IMR-90 (cell line): ENCODE measurements around the gene FEZ2. TPM values are rescaled to one million over a fixed set of nuclear protein-coding genes. Genes with fewer than 3 reads are reported as not detected.

ENCODE experiments used
- ATAC-seq: fragments of 200-7000 bp; cut with Tn5 transposase; 2 replicates; pipeline ENCODE4 v1.9.1; 2020; ENCODE audit warnings: low read depth, mild to moderate bottlenecking, moderate library complexity
- BruUV-seq: library from RNA; stranded (reverse); fragments of 400-500 nt; replicated peaks from 2 replicates; lab custom pipeline; 2021; lab: Mats Ljungman, UMichigan
- CTCF ChIA-PET: fragments of 300-600 bp; formaldehyde crosslinking; extraction: SDS; loops from one replicate; lab custom pipeline; 2021; ENCODE audit warnings: antibody characterized with exemption; lab: Yijun Ruan, JAX
- POLR2A ChIA-PET: fragments of 300-600 bp; sonication (Branson Sonifier 250); formaldehyde crosslinking; loops from one replicate; lab custom pipeline; 2022; ENCODE audit warnings: antibody characterized with exemption; ENCODE audit not compliant: unreplicated experiment; lab: Charles Lee
- DNase-seq: peaks from one replicate; pipeline ENCODE4 v3.0.0; 2013
- H2AFZ ChIP-seq: replicated peaks from 2 replicates; pipeline ENCODE3; 2013; ENCODE audit warnings: low read length, mild to moderate bottlenecking; ENCODE audit not compliant: poor library complexity
- H2AK5ac ChIP-seq: 2 replicates; pipeline ENCODE4 v1.6.1; 2013; ENCODE audit warnings: low read depth, low read length, inconsistent platforms
- H2AK9ac ChIP-seq: replicated peaks from 2 replicates; pipeline ENCODE3; 2013; ENCODE audit warnings: mild to moderate bottlenecking, low read depth, low read length, moderate library complexity; ENCODE audit not compliant: poor library complexity
- H2BK120ac ChIP-seq: 2 replicates; pipeline ENCODE4 v1.6.1; 2013; ENCODE audit warnings: low read depth, low read length, inconsistent platforms
- H2BK15ac ChIP-seq: 3 replicates; pipeline ENCODE4 v1.6.1; 2013; ENCODE audit warnings: low read depth, low read length, inconsistent platforms
- H2BK20ac ChIP-seq: 2 replicates; pipeline ENCODE4 v1.6.1; 2013; ENCODE audit warnings: low read depth, mild to moderate bottlenecking, inconsistent platforms, low read length, moderate library complexity
- H2BK5ac ChIP-seq: 2 replicates; pipeline ENCODE4 v1.6.1; 2013; ENCODE audit warnings: mild to moderate bottlenecking, low read depth, low read length, inconsistent platforms; ENCODE audit not compliant: poor library complexity, severe bottlenecking
- H3K14ac ChIP-seq: replicated peaks from 2 replicates; pipeline ENCODE4 v1.6.1; 2013; ENCODE audit warnings: low read depth, low read length, inconsistent platforms
- H3K18ac ChIP-seq: 2 replicates; pipeline ENCODE4 v1.6.1; 2013; ENCODE audit warnings: low read depth, low read length, control low read depth
- H3K23ac ChIP-seq: 2 replicates; pipeline ENCODE4 v1.6.1; 2013; ENCODE audit warnings: low read depth, low read length, inconsistent platforms
- H3K27ac ChIP-seq: 2 replicates; pipeline ENCODE4 v1.5.1; 2013; ENCODE audit warnings: mild to moderate bottlenecking, control low read depth, low read length; ENCODE audit not compliant: insufficient read depth
- H3K27me3 ChIP-seq: 2 replicates; pipeline ENCODE4 v1.6.1; 2013; ENCODE audit warnings: low read length; ENCODE audit not compliant: control insufficient read depth, insufficient read depth
- H3K36me3 ChIP-seq: 2 replicates; pipeline ENCODE4 v1.6.1; 2013; ENCODE audit warnings: low read length, mixed read lengths; ENCODE audit not compliant: control insufficient read depth, insufficient read depth
- H3K4ac ChIP-seq: 2 replicates; pipeline ENCODE4 v1.6.1; 2013; ENCODE audit warnings: low read depth, low read length, inconsistent platforms
- H3K4me1 ChIP-seq: 2 replicates; pipeline ENCODE4 v1.6.1; 2013; ENCODE audit warnings: low read length, mixed read lengths; ENCODE audit not compliant: control insufficient read depth, insufficient read depth
- H3K4me2 ChIP-seq: 2 replicates; pipeline ENCODE4 v1.6.1; 2013; ENCODE audit warnings: low read depth, mild to moderate bottlenecking, control low read depth, low read length, moderate library complexity
- H3K4me3 ChIP-seq: 2 replicates; pipeline ENCODE4 v1.5.1; 2013; ENCODE audit warnings: low read depth, mild to moderate bottlenecking, control low read depth, low read length, moderate library complexity; ENCODE audit not compliant: insufficient read depth
- H3K56ac ChIP-seq: 2 replicates; pipeline ENCODE4 v1.6.1; 2013; ENCODE audit warnings: low read length, inconsistent platforms; ENCODE audit not compliant: insufficient read depth; ENCODE audit errors: extremely low read depth
- H3K79me1 ChIP-seq, 2 experiments: 2 replicates each; pipeline ENCODE4 v1.6.1; 2013; ENCODE audit warnings: low read length in 2 of 2, inconsistent platforms in 1 of 2, low read depth in 1 of 2
- H3K9ac ChIP-seq: 2 replicates; pipeline ENCODE4 v1.6.1; 2013; ENCODE audit warnings: low read depth, low read length, control low read depth
- H3K9me1 ChIP-seq: 2 replicates; pipeline ENCODE4 v1.6.1; 2013; ENCODE audit warnings: low read length, inconsistent platforms; ENCODE audit not compliant: insufficient read depth
- H3K9me3 ChIP-seq: 2 replicates; pipeline ENCODE4 v1.6.1; 2013; ENCODE audit warnings: low read length; ENCODE audit not compliant: control insufficient read depth, insufficient read depth
- H4K20me1 ChIP-seq: 2 replicates; pipeline ENCODE4 v1.6.1; 2013; ENCODE audit warnings: low read length, inconsistent platforms; ENCODE audit not compliant: insufficient read depth
- H4K5ac ChIP-seq: 2 replicates; pipeline ENCODE4 v1.6.1; 2013; ENCODE audit warnings: mild to moderate bottlenecking, low read depth, low read length, control low read depth
- H4K8ac ChIP-seq, 2 experiments: 2 replicates each; pipeline ENCODE4 v1.6.1; 2013; ENCODE audit warnings: low read depth in 2 of 2, low read length in 2 of 2, control low read depth in 1 of 2, inconsistent platforms in 1 of 2
- H4K91ac ChIP-seq: 2 replicates; pipeline ENCODE4 v1.6.1; 2013; ENCODE audit warnings: low read depth, low read length, inconsistent platforms; ENCODE audit not compliant: insufficient read depth
- BHLHE40 ChIP-seq: fragments of 150-350 bp; IDR thresholded peaks from 2 replicates; pipeline ENCODE4 v1.6.1; 2016; ENCODE audit warnings: mild to moderate bottlenecking, low read depth, low read length
- CEBPB ChIP-seq: IDR thresholded peaks from 2 replicates; pipeline ENCODE4 v1.6.1; 2012; ENCODE audit warnings: low read depth, low read length, improper control_type of control experiment
- MAZ ChIP-seq: IDR thresholded peaks from 2 replicates; pipeline ENCODE4 v1.6.1; 2012; ENCODE audit warnings: low read depth, mild to moderate bottlenecking, low read length, improper control_type of control experiment, moderate library complexity, borderline replicate concordance
- MXI1 ChIP-seq: IDR thresholded peaks from 2 replicates; pipeline ENCODE4 v1.6.1; 2012; ENCODE audit warnings: low read depth, mild to moderate bottlenecking, low read length, moderate library complexity, borderline replicate concordance
- NFE2L2 ChIP-seq: fragments of 150-350 bp; IDR thresholded peaks from 2 replicates; pipeline ENCODE4 v1.6.1; 2016; ENCODE audit warnings: low read depth, mild to moderate bottlenecking, low read length
- RAD21 ChIP-seq: IDR thresholded peaks from 2 replicates; pipeline ENCODE4 v1.6.1; 2012; ENCODE audit warnings: low read length, improper control_type of control experiment
- RFX5 ChIP-seq: IDR thresholded peaks from 2 replicates; pipeline ENCODE4 v1.8.0; 2012; ENCODE audit warnings: low read depth, mild to moderate bottlenecking, low read length, moderate library complexity
- WGBS, 2 experiments: methylation state at CpG; one replicate each; pipeline versions ENCODE4 v1.1.5 to v1.1.7; 2013; ENCODE audit warnings: missing lambda C conversion rate in 2 of 2; ENCODE audit not compliant: insufficient read length in 1 of 2; ENCODE audit errors: extremely low coverage in 2 of 2; 5-methylcytosine and 5-hydroxymethylcytosine counted together
- dilution Hi-C: fragments of 300-500 bp; cut with HindIII; formaldehyde crosslinking; loops from one replicate; pipeline ENCODE4 v1.14.3; 2018; ENCODE audit warnings: low sequenced_read_pairs; ENCODE audit not compliant: unreplicated experiment
- in situ Hi-C: fragments of 300-500 bp; cut with MboI; formaldehyde crosslinking; loops from 3 replicates; pipeline ENCODE4 v1.14.3; 2019; ENCODE audit warnings: low sequenced_read_pairs, inconsistent platforms, mixed read lengths
- intact Hi-C: fragments of 100-400 bp; cut with micrococcal nuclease; formaldehyde crosslinking; loops from 2 replicates; pipeline ENCODE4 v1.10.0; 2022
- polyA plus RNA-seq, 3 experiments: library from polyadenylated mRNA; depleted of rRNA; stranded (reverse); fragments of >200 nt; gene quantifications; 2 replicates each; pipeline ENCODE4 v1.2.3, GENCODE V29; 2012; ENCODE audit warnings: low replicate concordance in 1 of 3
- total RNA-seq: library from RNA; depleted of rRNA; stranded (reverse); fragments of >200 nt; gene quantifications from 2 replicates; pipeline ENCODE4 v1.2.3, GENCODE V29; 2012

FEZ2 gene
- total and polyA plus RNA-seq, 2 of the 4 experiments (the other 2 are of a cell fraction), result 19.4 to 31.6 TPM

GRCh38 chr2:36516136-36516870 lies 81.7 kb downstream of the FEZ2 start:
- Histone ChIP-seq H3K4me2 (no peak overlapping the region), H2BK5ac (peak overlapping the region; percentile 62), H2BK120ac (peak overlapping the region; percentile 66; the same call in 1 of the 2 replicates), H2BK15ac (no peak overlapping the region), H3K9ac (no peak overlapping the region), H3K4me1 (no peaks in the 10 kb centered on the region; the same call in 1 of the 2 replicates), H2BK20ac (0 out of 2 replicates have a peak overlapping the region, but pooled peaks have one; percentile 16), H3K23ac (no peak overlapping the region), H4K20me1 (no peaks in the 10 kb centered on the region), H3K9me1 (peaks cover 19% of the 10 kb centered on the region), H3K27ac (no peak overlapping the region), H3K18ac (0 out of 2 replicates have a peak overlapping the region, but pooled peaks have one; percentile 14), H3K36me3 (peaks cover 55% of the 10 kb centered on the region), H4K91ac (peak overlapping the region; percentile 5; the same call in 1 of the 2 replicates), H3K27me3 (no peaks in the 10 kb centered on the region), H2AK5ac (no peak overlapping the region), H3K4me3 (no peak overlapping the region), H4K8ac (peak overlapping the region in 1 of 2 experiments; percentile 65; a peak in 2 of 4 replicates), H3K56ac (peak overlapping the region; percentile 4; the same call in 1 of the 2 replicates), H4K5ac (peak overlapping the region; percentile 8; the same call in 1 of the 2 replicates), H2AK9ac (no peak overlapping the region), H3K79me1 (peaks cover 34 to 73% of the 10 kb centered on the region in 2 experiments; a peak in 3 of 4 replicates), H2AFZ (no peak overlapping the region), H3K9me3 (no peaks in the 10 kb centered on the region), H3K4ac (peak overlapping the region; percentile 70), H3K14ac (peak overlapping the region; percentile 65)
- in situ Hi-C loops (no loop called here), intact Hi-C loops (loop anchor here (5.0 to 10.0 kb wide), 2 partner anchors 156 to 268 kb away; no protein-coding TSS in a partner anchor), dilution Hi-C loops (no loop called here)
- no TSS peak for BruUV-seq
- DNase-seq, result peak; percentile 58
- ChIA-PET CTCF (interaction anchor here (0.5 to 1.2 kb wide), 3 partner anchors 9 to 148 kb away, joined by 3 to 4 read pairs (median 3); no protein-coding TSS in a partner anchor), POLR2A (no interaction called here)
- TF ChIP-seq MAZ (no peak), CEBPB (no peak), RAD21 (no peak), RFX5 (no peak), NFE2L2 (no peak), MXI1 (no peak), BHLHE40 (no peak)
- WGBS, 2 experiments, result 87% methylated on average over 3 of the region's 8 CpGs; no CpG with 5 or more reads in 1 of the 2 experiments
- ATAC-seq, result peak; percentile 51
